Stimulated activated CD4-positive, alpha-beta T cell treated with anti-CD3 and anti-CD28 coated beads, Interleukin-4, amount 100 ng/mL, for 4 hours (primary cell): ENCODE measurements around the gene NAGPA.
"Not testable (repeated sequence)": the region's sequence is repeated elsewhere in the genome, so short reads cannot be mapped to it uniquely, and the experiment has no call there.

Source experiments
- DNase-seq, 2 experiments: peaks; one replicate each; pipeline ENCODE4 v3.0.0-alpha.2; 2020

NAGPA gene, protein sequence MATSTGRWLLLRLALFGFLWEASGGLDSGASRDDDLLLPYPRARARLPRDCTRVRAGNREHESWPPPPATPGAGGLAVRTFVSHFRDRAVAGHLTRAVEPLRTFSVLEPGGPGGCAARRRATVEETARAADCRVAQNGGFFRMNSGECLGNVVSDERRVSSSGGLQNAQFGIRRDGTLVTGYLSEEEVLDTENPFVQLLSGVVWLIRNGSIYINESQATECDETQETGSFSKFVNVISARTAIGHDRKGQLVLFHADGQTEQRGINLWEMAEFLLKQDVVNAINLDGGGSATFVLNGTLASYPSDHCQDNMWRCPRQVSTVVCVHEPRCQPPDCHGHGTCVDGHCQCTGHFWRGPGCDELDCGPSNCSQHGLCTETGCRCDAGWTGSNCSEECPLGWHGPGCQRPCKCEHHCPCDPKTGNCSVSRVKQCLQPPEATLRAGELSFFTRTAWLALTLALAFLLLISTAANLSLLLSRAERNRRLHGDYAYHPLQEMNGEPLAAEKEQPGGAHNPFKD

DNA sequence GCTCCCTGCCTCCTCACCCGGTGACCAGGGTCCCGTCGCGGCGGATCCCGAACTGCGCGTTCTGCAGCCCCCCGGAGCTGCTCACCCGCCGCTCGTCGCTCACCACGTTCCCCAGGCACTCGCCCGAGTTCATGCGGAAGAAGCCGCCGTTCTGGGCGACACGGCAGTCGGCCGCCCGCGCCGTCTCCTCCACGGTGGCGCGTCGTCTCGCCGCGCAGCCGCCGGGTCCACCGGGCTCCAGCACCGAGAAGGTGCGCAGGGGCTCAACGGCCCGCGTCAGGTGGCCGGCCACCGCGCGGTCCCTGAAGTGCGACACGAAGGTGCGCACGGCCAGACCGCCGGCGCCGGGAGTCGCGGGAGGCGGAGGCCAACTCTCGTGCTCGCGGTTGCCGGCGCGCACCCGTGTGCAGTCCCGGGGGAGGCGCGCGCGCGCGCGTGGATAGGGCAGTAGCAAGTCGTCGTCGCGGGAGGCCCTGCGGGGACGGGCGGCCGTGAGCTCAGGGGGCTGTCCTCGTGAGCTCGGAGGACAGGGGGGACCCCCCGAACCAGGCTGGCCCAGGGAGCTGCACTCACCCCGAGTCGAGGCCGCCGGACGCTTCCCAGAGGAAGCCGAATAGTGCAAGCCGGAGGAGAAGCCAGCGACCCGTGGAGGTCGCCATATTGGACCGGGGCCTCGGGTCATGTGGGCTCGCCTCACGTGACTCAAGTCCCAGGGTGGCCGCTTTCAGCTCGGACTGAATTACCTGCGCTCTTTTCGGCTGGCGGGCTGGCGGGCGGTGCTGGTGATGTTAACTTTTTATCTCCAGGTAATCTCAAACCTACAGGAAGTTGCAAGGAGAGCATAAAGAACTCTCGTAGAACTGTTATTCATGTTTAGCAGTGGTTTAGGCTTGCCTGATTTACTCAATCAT is at the start of gene NAGPA:
Gene NAGPA (minus strand): TSS at position 680 of the 911 bp plus-strand sequence. CDS start 21 bp downstream, at position 659.
- peak; percentile 78 to 79 for DNase-seq

DNA sequence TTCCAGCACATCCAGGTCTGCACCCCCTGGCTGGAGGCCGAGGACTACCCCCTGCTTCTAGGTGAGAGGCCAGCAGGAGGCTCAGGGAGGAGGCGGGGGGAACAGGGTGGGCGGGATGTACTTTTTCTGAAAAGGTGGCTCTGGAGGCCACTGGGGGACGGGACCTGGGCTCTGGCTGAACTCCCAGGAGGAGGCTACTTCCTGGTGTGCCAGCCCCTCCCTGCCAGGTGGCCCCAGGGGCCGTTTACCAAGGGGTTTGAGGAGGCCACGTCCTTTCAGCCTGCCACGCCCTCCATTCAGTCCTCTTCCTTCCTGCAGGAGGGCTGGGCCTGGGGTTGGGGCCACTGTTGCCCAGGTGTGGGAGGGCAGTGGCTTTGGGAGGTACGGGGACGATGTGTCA is 47.3 kb upstream of the NAGPA start:
- DNase-seq = not testable (repeated sequence)

DNA sequence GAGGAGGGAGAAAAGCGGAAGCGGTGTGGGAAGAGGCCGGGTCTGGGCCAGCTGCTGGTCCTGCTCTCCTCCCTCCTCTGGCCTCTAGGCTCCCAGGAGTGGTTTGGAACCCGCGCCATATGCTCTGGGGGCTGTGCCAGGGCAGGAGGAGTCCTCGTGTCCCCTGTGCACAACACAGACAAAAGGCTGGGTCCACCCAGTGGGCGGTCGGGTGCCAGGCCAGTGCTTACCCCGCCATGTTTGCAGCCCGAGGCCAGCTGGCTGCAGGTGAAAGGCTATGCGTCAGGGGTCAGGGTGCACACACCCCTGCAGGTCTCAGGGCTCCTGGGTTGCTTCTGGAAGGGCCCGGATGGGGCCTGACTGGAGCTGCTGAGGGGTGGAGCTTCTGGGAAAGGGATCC is 46.7 kb upstream of the NAGPA start:
- DNase-seq = not testable (repeated sequence)

DNA sequence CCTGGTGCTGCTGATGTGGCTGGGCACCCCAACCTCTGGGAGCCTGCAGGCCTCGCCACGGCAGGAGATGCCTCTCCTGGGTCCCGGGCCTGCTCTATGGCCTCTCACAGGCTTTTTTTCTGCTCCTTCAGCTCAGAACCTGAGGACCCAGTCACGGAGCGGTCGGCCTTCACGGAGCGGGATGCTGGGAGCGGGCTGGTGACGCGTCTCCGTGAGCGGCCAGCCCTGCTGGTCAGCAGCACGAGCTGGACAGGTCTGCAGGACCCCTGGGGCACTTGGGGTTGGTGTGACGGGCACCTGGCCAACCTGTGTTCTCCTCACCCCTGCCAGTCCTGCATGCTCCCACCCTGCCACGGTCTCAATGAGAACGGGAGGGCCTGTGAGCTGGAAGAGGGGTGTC is 44.9 kb upstream of the NAGPA start:
- no peak for DNase-seq

DNA sequence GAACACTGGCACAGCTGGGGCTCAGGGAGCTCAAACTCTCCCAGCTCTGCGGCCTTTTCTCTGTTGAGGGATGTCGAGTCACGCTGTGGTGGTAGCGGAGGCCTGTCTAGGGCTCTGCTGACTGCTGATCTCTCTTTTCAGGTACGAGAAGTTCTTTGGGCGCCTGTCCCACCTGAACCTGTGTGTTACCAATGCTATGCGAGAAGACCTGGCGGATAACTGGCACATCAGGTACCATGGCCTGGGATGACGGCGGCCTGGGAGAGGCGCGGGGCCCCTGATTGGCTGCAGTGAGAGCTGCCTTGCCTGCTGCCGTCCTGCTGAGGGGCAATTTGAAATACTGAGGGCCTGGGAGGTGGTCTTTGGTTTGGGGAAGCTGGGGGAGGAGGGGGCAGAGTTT is 43.6 kb upstream of the NAGPA start:
- DNase-seq = no peak

DNA sequence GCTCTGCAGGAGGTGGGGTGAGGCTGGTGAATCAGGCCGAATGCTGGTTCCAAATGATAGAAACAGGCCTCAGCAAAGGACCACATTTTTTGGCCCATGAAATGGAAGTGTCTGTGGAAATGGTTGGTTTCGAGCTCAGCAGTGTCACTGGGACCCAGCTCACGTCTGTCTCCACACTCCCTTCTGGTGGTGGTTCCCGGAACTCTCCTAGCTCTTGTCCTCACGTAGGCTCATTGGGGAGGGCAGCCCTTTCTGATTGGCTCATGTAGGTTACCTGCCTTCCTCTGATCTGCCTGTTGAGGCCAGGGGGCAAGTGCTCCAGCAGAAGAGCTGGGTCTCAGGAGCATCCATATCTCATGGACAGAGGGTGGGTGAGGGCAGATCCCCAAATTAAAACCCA is 41.9 kb upstream of the NAGPA start:
- DNase-seq = no peak

DNA sequence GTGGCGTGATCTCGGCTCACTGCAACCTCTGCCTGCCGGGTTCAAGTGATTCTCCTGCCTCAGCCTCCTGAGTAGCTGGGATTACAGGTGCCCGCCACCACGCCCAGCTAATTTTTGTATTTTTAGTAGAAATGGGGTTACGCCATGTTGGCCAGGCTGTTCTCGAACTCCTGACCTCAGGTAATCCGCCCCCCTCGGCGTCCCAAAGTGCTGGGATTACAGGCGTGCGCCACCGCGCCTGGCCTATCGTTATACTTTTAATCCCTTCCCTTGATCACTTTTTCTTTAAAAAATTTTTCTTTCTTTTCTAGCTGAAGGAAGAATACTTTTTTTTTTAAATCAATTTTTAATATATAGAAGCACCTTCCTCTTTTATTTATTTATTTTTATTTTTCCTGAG is 40.0 kb upstream of the NAGPA start:
- not testable (repeated sequence) for DNase-seq

DNA sequence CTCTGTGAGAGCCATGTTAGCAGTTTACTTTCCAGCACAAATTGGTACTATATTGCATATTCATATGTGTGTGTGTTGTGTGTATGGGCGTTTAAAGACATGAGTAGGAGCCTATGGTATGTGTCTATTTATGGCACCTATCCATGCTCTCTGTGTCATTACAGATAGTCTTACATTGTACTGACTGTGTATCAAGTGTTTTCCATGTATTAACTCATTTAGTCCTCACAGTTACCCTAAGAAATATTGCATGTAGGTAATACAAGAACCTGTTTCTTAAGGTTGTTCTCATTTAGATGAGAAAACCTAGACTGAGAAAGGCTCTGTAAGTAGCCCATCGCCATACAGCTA is 39.5 kb upstream of the NAGPA start:
- no peak for DNase-seq

DNA sequence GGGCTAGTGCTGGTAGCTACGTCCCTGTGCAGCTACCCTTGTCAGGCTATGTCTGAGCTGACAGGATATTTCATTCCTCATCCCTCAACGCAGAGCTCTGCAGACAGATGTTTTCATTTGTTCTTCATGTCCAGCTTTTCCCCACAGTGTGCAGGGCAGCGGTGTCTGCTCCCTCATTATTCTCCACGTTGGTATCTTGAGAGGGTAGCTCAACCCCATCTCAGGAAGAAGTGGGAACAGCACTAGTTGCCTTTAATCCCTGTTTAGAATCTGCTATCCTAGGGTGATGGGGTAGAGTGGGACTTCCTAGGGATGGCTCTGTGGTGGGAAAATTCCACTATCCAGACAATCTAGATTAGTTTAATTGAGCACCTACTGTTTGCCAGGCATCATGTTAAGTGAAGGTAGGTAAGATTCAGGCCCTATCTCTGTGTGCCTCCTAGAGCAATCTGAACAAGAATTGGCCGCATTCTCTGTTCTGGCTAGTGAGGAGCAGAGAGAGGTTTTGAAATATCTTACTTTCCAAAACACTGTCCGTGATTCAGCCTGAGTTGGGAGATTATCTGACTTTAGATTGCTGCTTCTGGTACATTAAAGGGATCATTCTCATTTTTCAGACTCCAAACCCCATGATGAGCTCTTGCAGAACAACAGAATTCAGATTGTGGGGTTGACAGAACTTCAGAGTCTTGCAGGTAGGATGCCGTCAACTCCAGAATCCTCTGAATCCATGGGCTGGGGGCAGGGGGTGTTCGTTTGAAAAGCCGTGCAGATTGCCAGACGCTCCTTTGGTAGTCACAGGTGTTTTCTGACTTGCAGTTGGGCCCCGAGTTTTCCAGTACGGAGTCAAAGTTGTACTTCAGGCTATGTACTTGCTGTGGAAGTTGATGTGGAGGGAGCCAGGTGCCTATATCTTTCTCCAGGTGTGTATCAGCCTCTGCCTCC is 38.9 kb upstream of the NAGPA start:
- no peak for DNase-seq

DNA sequence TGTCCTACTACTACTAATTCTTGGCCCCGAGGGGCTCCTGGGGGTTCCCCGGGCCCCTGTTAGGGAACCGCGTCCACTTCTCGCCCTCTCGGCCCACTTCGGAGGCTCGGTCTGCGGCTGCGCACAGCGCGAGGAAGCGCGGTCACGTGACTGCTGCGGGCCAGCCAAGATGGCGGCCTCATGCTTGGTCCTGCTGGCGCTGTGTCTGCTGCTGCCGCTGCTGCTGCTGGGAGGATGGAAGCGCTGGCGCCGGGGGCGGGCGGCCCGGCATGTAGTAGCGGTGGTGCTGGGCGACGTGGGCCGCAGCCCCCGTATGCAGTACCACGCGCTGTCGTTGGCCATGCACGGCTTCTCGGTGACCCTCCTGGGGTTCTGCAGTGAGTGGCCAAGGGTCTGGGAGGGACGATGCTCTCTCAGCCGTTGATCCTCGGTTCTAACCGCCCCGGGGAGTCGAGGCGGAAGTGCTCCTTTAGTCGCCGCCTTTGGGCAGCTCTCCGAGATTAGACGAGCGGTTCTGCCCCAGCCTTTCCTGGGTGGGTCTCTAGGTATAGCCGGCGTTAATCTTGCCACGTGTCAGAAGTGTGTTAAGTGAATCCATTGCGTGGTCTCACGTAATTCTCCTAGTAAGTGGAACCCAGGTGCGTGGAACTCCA is 38.1 kb upstream of the NAGPA start, which contains the start of gene ALG1:
Gene ALG1 (plus strand): TSS at position 163 of the 653 bp plus-strand sequence. CDS start 7 bp downstream, at position 170.
- peak; percentile 85 to 86 for DNase-seq

DNA sequence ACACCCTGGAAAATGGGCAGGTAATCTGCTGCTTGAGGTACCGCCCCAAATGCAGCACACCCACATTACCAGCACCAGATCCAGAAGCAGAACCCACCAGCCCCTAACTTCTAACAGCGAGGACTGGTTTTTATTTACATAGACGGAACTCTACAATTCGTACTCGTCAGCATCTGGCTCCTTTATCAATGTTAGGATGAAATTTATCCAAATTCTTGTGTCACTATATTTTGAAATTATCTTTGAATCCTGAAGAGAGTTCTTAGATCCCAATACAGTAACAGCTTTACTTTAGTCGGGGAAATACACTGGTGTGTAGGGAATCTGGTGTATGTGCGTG is 37.6 kb upstream of the NAGPA start:
- no peak for DNase-seq

DNA sequence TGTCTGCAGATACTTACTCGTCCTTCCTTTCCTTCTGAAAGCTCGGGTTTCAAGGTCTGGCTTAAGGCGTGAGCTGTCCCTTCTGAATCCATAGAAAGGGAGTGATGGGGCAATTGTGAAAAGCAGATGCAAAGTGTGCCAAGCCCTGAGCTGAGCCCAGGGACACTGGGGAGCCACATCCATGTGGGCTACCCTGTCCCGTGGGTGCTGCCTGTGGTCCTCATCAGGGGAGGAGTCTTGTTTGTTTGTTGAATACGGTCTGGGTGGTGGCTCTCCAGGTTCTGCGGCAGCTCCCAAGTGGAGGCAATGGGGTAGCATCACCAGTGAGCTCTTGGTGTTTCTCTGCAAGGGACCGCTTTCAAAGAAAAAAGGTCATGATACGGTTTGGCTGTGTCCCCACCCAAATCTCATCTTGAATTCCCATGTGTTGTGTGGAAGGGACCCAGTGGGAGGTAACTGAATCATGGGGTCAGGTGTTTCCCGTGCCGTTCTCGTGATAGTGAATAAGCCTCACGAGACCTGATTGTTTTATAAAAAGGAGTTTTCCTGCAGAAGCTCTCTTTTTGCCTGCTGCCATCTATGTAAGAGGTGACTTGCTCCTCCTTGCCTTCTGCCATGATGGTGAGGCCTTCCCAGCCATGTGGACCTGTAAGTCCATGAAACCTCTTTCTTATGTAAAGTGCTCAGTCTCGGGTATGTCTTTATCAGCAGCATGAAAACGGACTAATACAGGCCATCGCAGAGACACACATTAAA is 36.9 kb upstream of the NAGPA start:
- no peak for DNase-seq

DNA sequence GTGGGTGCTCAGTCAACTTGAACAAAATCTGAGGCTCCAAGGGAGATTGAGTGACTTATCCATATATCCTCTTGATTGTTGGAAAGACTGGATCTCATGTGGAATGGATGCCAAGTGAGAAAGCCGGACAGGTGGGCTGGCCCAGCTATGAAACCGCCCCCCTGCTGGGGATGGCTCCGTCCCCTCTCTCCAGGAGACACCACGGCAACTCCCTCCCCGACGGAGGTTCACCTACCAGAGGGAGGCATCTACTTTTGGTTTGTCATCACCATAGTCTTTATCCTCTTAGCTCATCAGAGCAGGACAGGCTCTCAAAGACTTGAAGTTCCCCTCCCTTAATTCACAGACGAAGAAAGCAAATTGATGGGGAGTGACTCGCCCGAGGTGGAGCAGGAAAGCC is 36.1 kb upstream of the NAGPA start:
- no peak for DNase-seq

DNA sequence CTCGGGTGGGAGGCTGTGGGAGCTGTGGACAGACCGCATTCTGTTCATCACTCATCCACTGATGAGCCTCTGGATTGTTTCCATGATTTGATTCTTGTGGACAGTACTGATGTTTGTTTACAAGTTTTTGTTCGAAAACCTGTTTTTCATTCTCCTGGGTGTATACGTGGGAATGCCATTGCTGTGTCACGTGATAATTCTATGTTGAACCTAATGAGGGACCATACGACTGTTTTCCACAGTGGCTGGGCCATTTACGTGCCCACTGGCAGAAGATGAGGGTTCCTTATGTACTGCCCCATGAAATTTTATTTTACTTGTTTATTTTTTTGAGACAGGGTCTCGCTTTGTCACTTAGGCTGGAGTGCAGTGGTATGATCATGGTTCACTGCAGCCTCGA is 35.3 kb upstream of the NAGPA start:
- no peak for DNase-seq

DNA sequence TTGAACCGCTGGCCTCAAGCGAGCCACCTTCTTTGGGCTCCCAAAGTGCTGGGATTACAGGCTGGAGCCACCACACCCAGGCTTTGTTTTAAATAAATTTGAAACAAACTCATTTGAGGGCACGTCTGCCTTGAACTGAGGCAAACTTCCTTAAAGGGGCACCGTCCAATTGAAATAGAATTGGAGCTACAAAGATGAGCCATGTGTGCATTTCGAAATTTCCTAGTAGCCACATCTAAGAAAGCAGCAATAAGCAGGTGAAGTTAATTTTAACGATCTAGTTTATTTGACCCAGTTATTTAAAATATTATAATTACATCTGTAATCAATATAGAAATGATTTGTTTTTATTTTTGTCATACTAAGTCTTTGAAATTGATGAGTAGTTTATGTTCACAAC is 32.8 kb upstream of the NAGPA start:
- no peak for DNase-seq

DNA sequence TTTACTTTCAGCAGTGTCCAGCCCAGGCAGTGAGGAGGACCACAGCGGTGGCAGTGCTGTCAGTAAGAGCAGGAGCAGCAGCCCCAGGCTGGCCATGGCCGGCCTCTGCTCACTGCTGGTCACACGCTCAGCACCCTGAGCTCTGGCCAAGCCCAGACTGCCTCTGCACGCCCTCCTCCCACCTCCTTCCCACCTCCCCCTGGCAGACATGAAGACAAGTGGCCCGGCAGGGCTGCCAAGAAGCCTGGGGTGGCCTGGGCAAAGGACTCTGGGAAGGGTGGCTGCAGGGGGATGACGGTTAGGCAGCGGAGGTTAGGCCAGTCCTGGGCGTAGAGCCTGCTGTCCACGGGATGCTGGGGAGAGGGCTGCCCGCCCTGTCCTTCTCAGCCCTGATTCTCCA is 32.1 kb upstream of the NAGPA start, which contains the start of gene C16orf89:
Gene C16orf89 (minus strand): TSS at position 144 of the 400 bp plus-strand sequence. CDS start 48 bp downstream, at position 96.
- DNase-seq = no peak

DNA sequence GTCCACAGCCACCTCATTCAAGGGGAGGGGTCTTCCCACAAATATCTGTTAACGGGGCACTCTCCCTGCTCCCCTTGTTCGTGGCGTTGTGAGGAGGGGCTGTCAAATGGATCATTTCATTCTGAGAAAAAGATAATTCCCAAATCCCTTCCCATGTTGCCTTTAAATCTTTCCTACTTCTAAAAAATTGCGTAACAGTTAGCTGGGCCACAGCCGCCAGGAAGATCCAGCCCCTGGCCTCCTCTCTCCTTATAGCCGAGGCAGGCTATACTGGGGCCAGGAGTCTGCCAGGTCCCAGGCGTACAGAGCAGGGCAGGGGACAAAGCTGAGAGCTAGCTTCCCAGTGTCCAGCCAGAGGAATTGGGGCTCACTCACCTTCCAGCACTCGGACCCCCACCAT is 31.6 kb upstream of the NAGPA start:
- no peak for DNase-seq

DNA sequence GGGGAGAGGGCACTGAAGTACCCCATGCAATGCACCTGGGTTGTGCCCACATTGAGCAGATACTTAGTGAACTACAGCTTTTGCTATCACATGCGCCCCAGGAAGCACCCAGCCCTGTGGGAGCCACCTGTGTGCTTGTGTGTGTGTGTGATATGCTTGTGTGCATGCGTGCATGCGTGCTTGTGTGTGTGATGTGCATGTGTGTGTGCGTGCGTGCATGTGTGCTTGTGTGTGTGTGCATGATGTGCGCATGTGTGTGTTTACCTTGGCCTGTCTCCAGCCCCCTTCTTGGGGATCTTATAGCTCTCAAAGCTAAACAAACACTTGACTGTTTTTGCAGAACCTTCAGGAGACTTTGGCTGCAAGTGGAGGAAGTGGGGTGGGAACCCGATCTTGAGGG is 31.2 kb upstream of the NAGPA start:
- DNase-seq = no peak

DNA sequence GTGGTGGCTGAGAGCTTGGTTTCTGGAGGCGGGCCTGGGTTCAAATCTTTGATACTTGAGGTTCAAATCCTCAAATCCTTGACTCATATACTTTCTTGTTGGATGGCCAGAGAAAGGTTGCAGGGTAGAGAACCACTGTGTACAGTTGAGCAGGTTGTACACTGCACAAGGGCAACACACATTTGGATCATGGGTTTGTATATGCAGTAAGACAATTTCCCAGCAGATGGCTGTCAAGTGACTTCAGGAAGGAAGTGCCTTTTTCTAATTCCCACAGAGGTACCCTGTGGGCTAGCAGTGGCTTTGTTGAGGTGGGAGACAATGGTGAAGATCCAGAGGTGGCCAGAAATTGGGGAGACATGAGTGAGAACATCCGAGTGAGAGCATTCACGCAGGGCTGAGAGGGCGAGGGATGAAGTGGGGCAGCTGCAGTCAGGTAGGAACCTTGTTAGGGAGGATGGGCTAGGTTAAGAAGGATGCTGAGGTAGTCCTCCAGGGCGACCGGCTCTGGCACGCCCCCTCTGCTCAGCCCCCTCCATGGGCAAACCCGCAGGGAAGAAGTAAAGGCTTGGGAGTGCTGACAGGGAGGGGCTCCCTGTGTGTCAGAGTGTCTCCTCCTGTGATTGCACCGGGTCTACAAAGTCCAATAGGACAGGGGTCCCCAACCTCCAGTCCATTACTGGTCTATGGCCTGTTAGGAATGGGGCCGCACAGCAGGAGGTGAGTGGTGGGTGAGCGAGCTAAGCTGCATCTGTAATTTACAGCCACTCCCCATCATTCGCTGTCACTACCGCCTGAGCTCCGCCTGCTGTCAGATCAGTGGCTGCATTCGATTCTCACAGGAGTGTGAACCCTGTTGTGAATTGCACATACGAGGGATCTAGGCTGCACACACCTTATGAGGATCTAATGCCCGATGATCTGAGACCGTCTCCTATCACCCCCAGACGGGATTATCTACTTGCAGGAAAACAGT is 29.3 kb upstream of the NAGPA start:
- DNase-seq = no peak

DNA sequence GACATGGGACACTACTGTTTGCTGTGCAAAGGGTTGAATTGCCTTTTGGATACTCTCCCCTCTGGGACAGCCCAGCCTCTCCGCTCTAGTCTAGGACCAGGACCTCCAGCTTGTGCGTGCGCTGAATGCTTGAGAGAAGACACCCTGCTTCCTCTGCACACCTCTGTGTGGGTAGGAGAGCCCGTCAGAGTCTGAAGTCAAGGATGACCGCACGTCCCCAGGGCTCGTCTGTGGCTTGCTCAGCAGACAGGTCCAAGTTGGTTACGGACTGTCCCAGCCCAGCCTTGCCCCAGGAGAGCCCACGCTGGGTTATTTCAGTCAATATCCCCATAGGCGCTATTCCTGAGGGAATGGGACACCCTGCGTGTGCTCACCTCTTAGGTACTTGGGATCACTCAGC is 28.3 kb upstream of the NAGPA start:
- DNase-seq = no peak
